Gastrocnemius medialis (tissue), 4 donors: ENCODE measurements around the gene PPP4R3B.

Experiments used
- POLR2A ChIP-seq, 2 donors: fragments of 450-650 bp; IDR thresholded peaks; one replicate each; pipeline ENCODE4 v1.6.1; 2017; ENCODE audit warnings: antibody characterized with exemption in 2 of 2, mild to moderate bottlenecking in 2 of 2, moderate library complexity in 2 of 2
- TF ChIP-seq, protein P1 (sequence below), 5 experiments: fragments of 450-650 bp in 3 of 5; fragments of 200-600 bp in 2 of 5; sonication (generic) in 2 of 5; IDR thresholded peaks in 4 of 5; conservative IDR thresholded peaks in 1 of 5; 1 replicate in 4 of 5; 2 replicates in 1 of 5; pipeline ENCODE4 v1.5.1; 2016 to 2019; ENCODE audit warnings: antibody characterized with exemption in 5 of 5, mild to moderate bottlenecking in 3 of 5, moderate library complexity in 3 of 5

DNA sequence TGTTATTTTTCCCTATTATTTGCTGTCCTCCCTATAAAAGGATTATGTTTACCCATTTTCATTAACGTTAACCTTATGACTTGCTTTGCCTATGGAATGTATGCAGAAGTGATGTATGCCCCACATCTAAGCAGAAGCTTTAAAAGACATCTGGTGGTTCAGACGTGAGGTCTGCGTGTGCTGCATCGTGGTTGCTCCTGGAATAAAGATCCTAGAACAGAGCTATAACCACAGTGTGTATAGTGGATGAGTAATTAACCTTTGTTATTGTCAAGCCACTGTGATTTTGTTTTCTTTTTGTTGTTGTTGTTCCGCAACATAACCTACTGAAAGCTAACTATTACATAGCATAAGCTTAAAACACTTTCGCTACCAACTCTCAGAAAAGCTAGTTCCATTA is 118.8 kb downstream of the PPP4R3B start:
- TF ChIP-seq, protein P1, sequence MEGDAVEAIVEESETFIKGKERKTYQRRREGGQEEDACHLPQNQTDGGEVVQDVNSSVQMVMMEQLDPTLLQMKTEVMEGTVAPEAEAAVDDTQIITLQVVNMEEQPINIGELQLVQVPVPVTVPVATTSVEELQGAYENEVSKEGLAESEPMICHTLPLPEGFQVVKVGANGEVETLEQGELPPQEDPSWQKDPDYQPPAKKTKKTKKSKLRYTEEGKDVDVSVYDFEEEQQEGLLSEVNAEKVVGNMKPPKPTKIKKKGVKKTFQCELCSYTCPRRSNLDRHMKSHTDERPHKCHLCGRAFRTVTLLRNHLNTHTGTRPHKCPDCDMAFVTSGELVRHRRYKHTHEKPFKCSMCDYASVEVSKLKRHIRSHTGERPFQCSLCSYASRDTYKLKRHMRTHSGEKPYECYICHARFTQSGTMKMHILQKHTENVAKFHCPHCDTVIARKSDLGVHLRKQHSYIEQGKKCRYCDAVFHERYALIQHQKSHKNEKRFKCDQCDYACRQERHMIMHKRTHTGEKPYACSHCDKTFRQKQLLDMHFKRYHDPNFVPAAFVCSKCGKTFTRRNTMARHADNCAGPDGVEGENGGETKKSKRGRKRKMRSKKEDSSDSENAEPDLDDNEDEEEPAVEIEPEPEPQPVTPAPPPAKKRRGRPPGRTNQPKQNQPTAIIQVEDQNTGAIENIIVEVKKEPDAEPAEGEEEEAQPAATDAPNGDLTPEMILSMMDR (IDR thresholded peaks at IDR 0.05 in 4 of 5, conservative IDR thresholded peaks at IDR 0.05 in 1 of 5): no peak
- TF ChIP-seq POLR2A (IDR thresholded peaks at IDR 0.05): no peak
